ENCODE measurements around the gene CGB1. TPM values are rescaled to one million over a fixed set of nuclear protein-coding genes. Genes with fewer than 3 reads are reported as not detected.

The CGB1 gene
- total and polyA plus RNA-seq, 9 of the 15 experiments (the other 6 are each of a cell fraction or from before 2014, with no cell fraction given): not detected

DNA sequence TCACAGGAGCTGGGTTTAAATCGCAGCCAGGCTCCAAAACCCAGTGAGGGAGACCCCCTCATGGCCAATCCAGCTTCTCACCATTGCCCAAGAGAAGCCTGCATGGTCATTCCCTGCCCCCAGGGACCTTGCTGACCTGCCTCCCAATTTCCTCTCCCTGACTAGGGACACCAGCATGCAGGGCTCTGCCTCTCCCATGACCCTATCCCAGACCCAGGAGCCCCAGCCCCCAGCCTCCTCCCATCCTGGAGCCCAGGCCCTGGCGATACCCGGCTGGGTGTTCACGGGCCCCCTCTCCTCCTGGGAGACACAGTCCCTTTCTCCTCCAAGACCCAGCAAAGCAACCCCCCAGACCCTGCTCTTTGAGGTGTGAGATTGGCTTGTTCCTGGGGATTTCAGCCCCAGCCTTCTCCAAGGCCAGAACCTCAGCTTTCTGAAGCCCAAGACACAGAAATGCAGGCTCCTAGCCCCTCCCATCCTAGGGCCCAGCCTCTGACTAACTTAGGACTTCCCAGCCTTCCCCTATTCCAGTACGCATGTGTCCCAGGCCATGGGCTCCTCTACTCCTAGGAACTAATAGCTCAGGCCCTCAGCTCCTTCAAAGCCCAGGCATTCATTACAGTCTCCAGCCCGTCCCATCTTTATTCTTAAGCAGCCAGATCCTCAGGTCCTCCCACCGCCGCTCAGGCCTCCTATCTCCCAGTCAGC lies 44.7 kb downstream of the CGB1 start (continued):
- no peak; a peak in 1 of 4 replicates for TF ChIP-seq SIN3A (IDR thresholded peaks at IDR 0.05; ENCODE audit: borderline replicate concordance in 2 of 2, control insufficient read depth in 1 of 2, low read depth in 2 of 2, low read length in 2 of 2)
- TF ChIP-seq TBP (optimal IDR thresholded peaks at IDR 0.05; ENCODE audit: low read depth, low read length): no peak
- no peak for TF ChIP-seq SAP30 (IDR thresholded peaks at IDR 0.05; ENCODE audit: borderline replicate concordance, insufficient read depth, low read depth, low read length, poor library complexity, severe bottlenecking)
- peak in 1 of 2 experiments; percentile 30; a peak in 1 of 4 replicates for TF ChIP-seq MAZ (CRISPR knock-in tag; conservative IDR thresholded peaks at IDR 0.05 in 1 of 2, IDR thresholded peaks at IDR 0.05 in 1 of 2)
- TF ChIP-seq, protein P1, sequence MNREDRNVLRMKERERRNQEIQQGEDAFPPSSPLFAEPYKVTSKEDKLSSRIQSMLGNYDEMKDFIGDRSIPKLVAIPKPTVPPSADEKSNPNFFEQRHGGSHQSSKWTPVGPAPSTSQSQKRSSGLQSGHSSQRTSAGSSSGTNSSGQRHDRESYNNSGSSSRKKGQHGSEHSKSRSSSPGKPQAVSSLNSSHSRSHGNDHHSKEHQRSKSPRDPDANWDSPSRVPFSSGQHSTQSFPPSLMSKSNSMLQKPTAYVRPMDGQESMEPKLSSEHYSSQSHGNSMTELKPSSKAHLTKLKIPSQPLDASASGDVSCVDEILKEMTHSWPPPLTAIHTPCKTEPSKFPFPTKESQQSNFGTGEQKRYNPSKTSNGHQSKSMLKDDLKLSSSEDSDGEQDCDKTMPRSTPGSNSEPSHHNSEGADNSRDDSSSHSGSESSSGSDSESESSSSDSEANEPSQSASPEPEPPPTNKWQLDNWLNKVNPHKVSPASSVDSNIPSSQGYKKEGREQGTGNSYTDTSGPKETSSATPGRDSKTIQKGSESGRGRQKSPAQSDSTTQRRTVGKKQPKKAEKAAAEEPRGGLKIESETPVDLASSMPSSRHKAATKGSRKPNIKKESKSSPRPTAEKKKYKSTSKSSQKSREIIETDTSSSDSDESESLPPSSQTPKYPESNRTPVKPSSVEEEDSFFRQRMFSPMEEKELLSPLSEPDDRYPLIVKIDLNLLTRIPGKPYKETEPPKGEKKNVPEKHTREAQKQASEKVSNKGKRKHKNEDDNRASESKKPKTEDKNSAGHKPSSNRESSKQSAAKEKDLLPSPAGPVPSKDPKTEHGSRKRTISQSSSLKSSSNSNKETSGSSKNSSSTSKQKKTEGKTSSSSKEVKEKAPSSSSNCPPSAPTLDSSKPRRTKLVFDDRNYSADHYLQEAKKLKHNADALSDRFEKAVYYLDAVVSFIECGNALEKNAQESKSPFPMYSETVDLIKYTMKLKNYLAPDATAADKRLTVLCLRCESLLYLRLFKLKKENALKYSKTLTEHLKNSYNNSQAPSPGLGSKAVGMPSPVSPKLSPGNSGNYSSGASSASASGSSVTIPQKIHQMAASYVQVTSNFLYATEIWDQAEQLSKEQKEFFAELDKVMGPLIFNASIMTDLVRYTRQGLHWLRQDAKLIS (CRISPR knock-in tag; IDR thresholded peaks at IDR 0.05): 0 out of 2 replicates have a peak, but pooled peaks have one; percentile 4
- no peak for TF ChIP-seq TAF7 (tag; IDR thresholded peaks at IDR 0.05)
- no peak for TF ChIP-seq BRF1 (IDR thresholded peaks at IDR 0.05; ENCODE audit: borderline replicate concordance, extremely low read depth, insufficient read length)
- TF ChIP-seq, protein P2, sequence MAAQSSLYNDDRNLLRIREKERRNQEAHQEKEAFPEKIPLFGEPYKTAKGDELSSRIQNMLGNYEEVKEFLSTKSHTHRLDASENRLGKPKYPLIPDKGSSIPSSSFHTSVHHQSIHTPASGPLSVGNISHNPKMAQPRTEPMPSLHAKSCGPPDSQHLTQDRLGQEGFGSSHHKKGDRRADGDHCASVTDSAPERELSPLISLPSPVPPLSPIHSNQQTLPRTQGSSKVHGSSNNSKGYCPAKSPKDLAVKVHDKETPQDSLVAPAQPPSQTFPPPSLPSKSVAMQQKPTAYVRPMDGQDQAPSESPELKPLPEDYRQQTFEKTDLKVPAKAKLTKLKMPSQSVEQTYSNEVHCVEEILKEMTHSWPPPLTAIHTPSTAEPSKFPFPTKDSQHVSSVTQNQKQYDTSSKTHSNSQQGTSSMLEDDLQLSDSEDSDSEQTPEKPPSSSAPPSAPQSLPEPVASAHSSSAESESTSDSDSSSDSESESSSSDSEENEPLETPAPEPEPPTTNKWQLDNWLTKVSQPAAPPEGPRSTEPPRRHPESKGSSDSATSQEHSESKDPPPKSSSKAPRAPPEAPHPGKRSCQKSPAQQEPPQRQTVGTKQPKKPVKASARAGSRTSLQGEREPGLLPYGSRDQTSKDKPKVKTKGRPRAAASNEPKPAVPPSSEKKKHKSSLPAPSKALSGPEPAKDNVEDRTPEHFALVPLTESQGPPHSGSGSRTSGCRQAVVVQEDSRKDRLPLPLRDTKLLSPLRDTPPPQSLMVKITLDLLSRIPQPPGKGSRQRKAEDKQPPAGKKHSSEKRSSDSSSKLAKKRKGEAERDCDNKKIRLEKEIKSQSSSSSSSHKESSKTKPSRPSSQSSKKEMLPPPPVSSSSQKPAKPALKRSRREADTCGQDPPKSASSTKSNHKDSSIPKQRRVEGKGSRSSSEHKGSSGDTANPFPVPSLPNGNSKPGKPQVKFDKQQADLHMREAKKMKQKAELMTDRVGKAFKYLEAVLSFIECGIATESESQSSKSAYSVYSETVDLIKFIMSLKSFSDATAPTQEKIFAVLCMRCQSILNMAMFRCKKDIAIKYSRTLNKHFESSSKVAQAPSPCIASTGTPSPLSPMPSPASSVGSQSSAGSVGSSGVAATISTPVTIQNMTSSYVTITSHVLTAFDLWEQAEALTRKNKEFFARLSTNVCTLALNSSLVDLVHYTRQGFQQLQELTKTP (IDR thresholded peaks at IDR 0.05; ENCODE audit: low read depth in 1 of 2, partially characterized antibody in 2 of 2): no peak
- no peak for TF ChIP-seq FOSL1 (tag; conservative IDR thresholded peaks at IDR 0.05)
- no peak for TF ChIP-seq ZBTB1 (CRISPR knock-in tag; IDR thresholded peaks at IDR 0.05; ENCODE audit: borderline replicate concordance, low read depth)
- TF ChIP-seq BRD9 (IDR thresholded peaks at IDR 0.05; ENCODE audit: low read depth, partially characterized antibody): no peak
- no peak for TF ChIP-seq POU5F1 (IDR thresholded peaks at IDR 0.05; ENCODE audit: borderline replicate concordance, low read depth, low read length, partially characterized antibody)
- TF ChIP-seq NRF1 (conservative IDR thresholded peaks at IDR 0.05 in 1 of 2, IDR thresholded peaks at IDR 0.05 in 1 of 2): peak; percentile 81 to 84
- TF ChIP-seq, protein P3, sequence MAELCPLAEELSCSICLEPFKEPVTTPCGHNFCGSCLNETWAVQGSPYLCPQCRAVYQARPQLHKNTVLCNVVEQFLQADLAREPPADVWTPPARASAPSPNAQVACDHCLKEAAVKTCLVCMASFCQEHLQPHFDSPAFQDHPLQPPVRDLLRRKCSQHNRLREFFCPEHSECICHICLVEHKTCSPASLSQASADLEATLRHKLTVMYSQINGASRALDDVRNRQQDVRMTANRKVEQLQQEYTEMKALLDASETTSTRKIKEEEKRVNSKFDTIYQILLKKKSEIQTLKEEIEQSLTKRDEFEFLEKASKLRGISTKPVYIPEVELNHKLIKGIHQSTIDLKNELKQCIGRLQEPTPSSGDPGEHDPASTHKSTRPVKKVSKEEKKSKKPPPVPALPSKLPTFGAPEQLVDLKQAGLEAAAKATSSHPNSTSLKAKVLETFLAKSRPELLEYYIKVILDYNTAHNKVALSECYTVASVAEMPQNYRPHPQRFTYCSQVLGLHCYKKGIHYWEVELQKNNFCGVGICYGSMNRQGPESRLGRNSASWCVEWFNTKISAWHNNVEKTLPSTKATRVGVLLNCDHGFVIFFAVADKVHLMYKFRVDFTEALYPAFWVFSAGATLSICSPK (IDR thresholded peaks at IDR 0.05; ENCODE audit: borderline replicate concordance): no peak
- no peak for TF ChIP-seq ZZZ3 (IDR thresholded peaks at IDR 0.05)
- TF ChIP-seq TARDBP (IDR thresholded peaks at IDR 0.05): no peak

Data from K562 (cell line).